T-cell (primary cell): Measurements from ENCODE around the gene FAM177A1. TPM values are rescaled to one million over a fixed set of nuclear protein-coding genes. Genes with fewer than 3 reads are reported as not detected.
A peak's percentile ranks its signal among the peaks of the same experiment; 100 is the strongest.
"Not testable (repeated sequence)": the region's sequence is repeated elsewhere in the genome, so short reads cannot be mapped to it uniquely, and the experiment has no call there.

Experiments
- ATAC-seq, 4 experiments: fragments of 200-7000 bp in 3 of 4; fragments of 150-1000 bp in 1 of 4; cut with Tn5 transposase; replicated peaks in 1 of 4; 1 replicate in 3 of 4; 2 replicates in 1 of 4; pipeline ENCODE4 v1.10.0; 2021; ENCODE audit warnings: moderate library complexity in 3 of 4, mild to moderate bottlenecking in 2 of 4, moderate number of reproducible peaks in 1 of 4
- CTCF ChIA-PET, 2 donors: fragments of 300-600 bp; sonication (Branson Sonifier 250); formaldehyde crosslinking; loops; one replicate each; lab custom pipeline; 2022; ENCODE audit warnings: antibody characterized with exemption in 2 of 2; lab: Charles Lee
- POLR2A ChIA-PET, 2 donors: fragments of 300-600 bp; sonication (Branson Sonifier 250); formaldehyde crosslinking; loops; one replicate each; lab custom pipeline; 2022; ENCODE audit warnings: antibody characterized with exemption in 2 of 2; lab: Charles Lee
- DNase-seq, 35 experiments: peaks; one replicate each; pipeline versions ENCODE4 v3.0.0 to v3.0.0-alpha.2; 2013 to 2023
- H3K27ac ChIP-seq: one replicate; pipeline ENCODE4 v1.5.1; 2013; ENCODE audit warnings: low read length
- H3K27me3 ChIP-seq, 2 experiments: replicated peaks in 1 of 2; 1 replicate in 1 of 2; 2 replicates in 1 of 2; pipeline versions ENCODE4 v1.6.1 to v1.7.0; 2013; ENCODE audit warnings: low read length in 1 of 2, mixed read lengths in 1 of 2; ENCODE audit not compliant: control insufficient read depth in 2 of 2, insufficient read depth in 2 of 2; ENCODE audit errors: extremely low read depth in 1 of 2
- H3K36me3 ChIP-seq, 2 donors: 1 replicate in 1 of 2; 2 replicates in 1 of 2; pipeline versions ENCODE4 v1.6.1 to v1.7.0; 2013; ENCODE audit warnings: low read length in 1 of 2; ENCODE audit not compliant: control insufficient read depth in 2 of 2, insufficient read depth in 1 of 2; ENCODE audit errors: extremely low read depth in 1 of 2
- H3K4me1 ChIP-seq, 2 experiments: 1 replicate in 1 of 2; 2 replicates in 1 of 2; pipeline versions ENCODE4 v1.6.1 to v1.7.0; 2013; ENCODE audit warnings: low read length in 2 of 2, mixed read lengths in 1 of 2; ENCODE audit not compliant: insufficient read depth in 2 of 2, control insufficient read depth in 1 of 2; ENCODE audit errors: extremely low read depth in 1 of 2
- H3K4me3 ChIP-seq, 2 donors: 1 replicate in 1 of 2; 2 replicates in 1 of 2; pipeline versions ENCODE4 v1.5.1 to v1.7.0; 2013; ENCODE audit warnings: mild to moderate bottlenecking in 2 of 2, low read length in 1 of 2, moderate library complexity in 1 of 2; ENCODE audit not compliant: control insufficient read depth in 1 of 2; ENCODE audit errors: extremely low read depth in 1 of 2
- H3K9me3 ChIP-seq: 2 replicates; pipeline ENCODE4 v1.7.0; 2013
- H3K27ac Mint-ChIP-seq, 2 donors: one replicate each; pipeline ENCODE4 v1.8.0; 2020 to 2021; ENCODE audit warnings: mild to moderate bottlenecking in 2 of 2, mixed read lengths in 2 of 2
- H3K27me3 Mint-ChIP-seq, 2 donors: one replicate each; pipeline ENCODE4 v1.8.0; 2021 to 2022; ENCODE audit warnings: mixed read lengths in 2 of 2
- H3K36me3 Mint-ChIP-seq: one replicate; pipeline ENCODE4 v1.8.0; 2021; ENCODE audit warnings: mixed read lengths
- H3K4me1 Mint-ChIP-seq, 3 donors: one replicate each; pipeline ENCODE4 v1.8.0; 2020 to 2022; ENCODE audit warnings: mixed read lengths in 3 of 3, mild to moderate bottlenecking in 1 of 3
- H3K4me3 Mint-ChIP-seq, 3 donors: one replicate each; pipeline ENCODE4 v1.8.0; 2020 to 2022; ENCODE audit warnings: mild to moderate bottlenecking in 3 of 3, mixed read lengths in 3 of 3, moderate library complexity in 3 of 3
- H3K9me3 Mint-ChIP-seq, 3 donors: one replicate each; pipeline ENCODE4 v1.8.0; 2020 to 2022; ENCODE audit warnings: mixed read lengths in 3 of 3
- WGBS: methylation state at CpG from one replicate; pipeline ENCODE4 v1.1.5; 2013; ENCODE audit warnings: missing lambda C conversion rate; ENCODE audit not compliant: insufficient coverage; 5-methylcytosine and 5-hydroxymethylcytosine counted together
- total RNA-seq, 35 experiments: library from RNA in 6 of 35; stranded (reverse) in 6 of 35; fragments of 120-200 nt in 1 of 35; gene quantifications; one replicate each; pipeline versions ENCODE4 v1.2.1 to v1.2.4 and lab custom pipeline; 2013 to 2026

The FAM177A1 gene
- total RNA-seq, 5 donors from 2014 or later (not counting 1 experiment from before 2014, with no cell fraction given), result 35.7 to 141 (median 38.7) TPM

- WGBS, result no CpG with 5 or more reads among the region's 4 CpGs
- no peak overlapping the region for H3K27ac ChIP-seq
- Mint-ChIP-seq H3K9me3 (no peaks in the 10 kb centered on the region), H3K4me3 (peak overlapping the region; percentile 73 to 88 (median 85)), H3K27me3 (no peaks in the 10 kb centered on the region), H3K4me1 (peaks cover 25 to 31% (median 27%) of the 10 kb centered on the region in 3 donors), H3K36me3 (peaks cover 17% of the 10 kb centered on the region), H3K27ac (peak overlapping the region; percentile 39 to 68)
- DNase-seq, result no peak
- ChIA-PET POLR2A (interaction anchor here (0.5 to 3.0 kb wide), 12 partner anchors 16 to 357 kb away, joined by 3 to 58 read pairs (median 4); partner anchors contain the start of genes SRP54 (in 2 of the 2), NFKBIA (in 1 of the 2), PPP2R3C (in 1 of the 2) and PSMA6 (in 1 of the 2)), CTCF (interaction anchor here in 1 of 2 donors (0.9 to 2.8 kb wide), 2 partner anchors 66 to 372 kb away, joined by 4 to 15 read pairs; partner anchors contain the start of gene SRP54)
- no peak overlapping the region for H3K4me3 ChIP-seq
- no peaks in the 10 kb centered on the region for H3K9me3 ChIP-seq
- H3K36me3 ChIP-seq, result peaks cover 7 to 8% of the 10 kb centered on the region in 2 donors
- ATAC-seq, result no peak
- H3K4me1 ChIP-seq, result peaks cover 4 to 12% of the 10 kb centered on the region in 2 experiments
- no peaks in the 10 kb centered on the region for H3K27me3 ChIP-seq
Observed at GRCh38 chr14:35047976-35048513, 2.0 kb downstream of the FAM177A1 start.

GRCh38 chr14:35050652-35051051 lies 4.6 kb downstream of the FAM177A1 start:
- WGBS, result 44% methylated on average over 1 of the region's 1 CpG
- Histone ChIP-seq H3K4me1 (peaks cover 2 to 12% of the 10 kb centered on the region in 2 experiments), H3K27me3 (no peaks in the 10 kb centered on the region), H3K36me3 (peaks cover 7 to 20% of the 10 kb centered on the region in 2 donors), H3K27ac (no peak overlapping the region), H3K9me3 (no peaks in the 10 kb centered on the region), H3K4me3 (no peak overlapping the region)
- peaks cover 21% of the 10 kb centered on the region for H3K36me3 Mint-ChIP-seq
- no peak overlapping the region for H3K4me3 Mint-ChIP-seq
- H3K4me1 Mint-ChIP-seq, result peaks cover 17 to 22% (median 18%) of the 10 kb centered on the region in 3 donors
- DNase-seq, result no peak
- ATAC-seq, result no peak
- ChIA-PET CTCF (interaction anchor here in 1 of 2 donors (0.6 kb wide), 1 partner anchor 61 kb away, joined by 3 read pairs; no protein-coding TSS in a partner anchor), POLR2A (interaction anchor here (0.5 to 0.7 kb wide), 6 partner anchors 9 to 241 kb away, joined by 3 to 10 read pairs (median 5); partner anchors contain the start of gene PSMA6 (in 1 of the 2))
- H3K27me3 Mint-ChIP-seq, result no peaks in the 10 kb centered on the region
- no peaks in the 10 kb centered on the region for H3K9me3 Mint-ChIP-seq
- no peak overlapping the region for H3K27ac Mint-ChIP-seq

GRCh38 chr14:35051796-35052195 lies 5.7 kb downstream of the FAM177A1 start:
- H3K27me3 Mint-ChIP-seq, result no peaks in the 10 kb centered on the region
- no peaks in the 10 kb centered on the region for H3K9me3 Mint-ChIP-seq
- ATAC-seq (no peak), DNase-seq (no peak)
- H3K36me3 Mint-ChIP-seq, result peaks cover 27% of the 10 kb centered on the region
- H3K27ac ChIP-seq, result no peak overlapping the region
- H3K4me1 ChIP-seq, result peaks cover 2 to 9% of the 10 kb centered on the region in 2 experiments
- peaks cover 15 to 22% (median 22%) of the 10 kb centered on the region in 3 donors for H3K4me1 Mint-ChIP-seq
- no peaks in the 10 kb centered on the region for H3K27me3 ChIP-seq
- no peak overlapping the region for H3K27ac Mint-ChIP-seq
- H3K4me3 Mint-ChIP-seq, result no peak overlapping the region
- ChIA-PET POLR2A (interaction anchor here in 1 of 2 donors (0.6 kb wide), 1 partner anchor 65 kb away, joined by 3 read pairs; no protein-coding TSS in a partner anchor), CTCF (no interaction called here)
- no peaks in the 10 kb centered on the region for H3K9me3 ChIP-seq
- peaks cover 7 to 23% of the 10 kb centered on the region in 2 donors for H3K36me3 ChIP-seq
- no CpG with 5 or more reads among the region's 1 CpG for WGBS
- no peak overlapping the region for H3K4me3 ChIP-seq

GRCh38 chr14:35052637-35053036 lies 6.6 kb downstream of the FAM177A1 start:
- Histone ChIP-seq H3K9me3 (no peaks in the 10 kb centered on the region), H3K36me3 (peaks cover 7 to 27% of the 10 kb centered on the region in 2 donors), H3K4me1 (peaks cover 0 to under 1% of the 10 kb centered on the region in 2 experiments), H3K4me3 (no peak overlapping the region), H3K27ac (no peak overlapping the region), H3K27me3 (no peaks in the 10 kb centered on the region)
- Mint-ChIP-seq H3K4me3 (no peak overlapping the region), H3K27me3 (no peaks in the 10 kb centered on the region), H3K9me3 (no peaks in the 10 kb centered on the region), H3K4me1 (peaks cover 10 to 23% (median 20%) of the 10 kb centered on the region in 3 donors), H3K27ac (no peak overlapping the region), H3K36me3 (peaks cover 32% of the 10 kb centered on the region)
- WGBS, result 100% methylated on average over 1 of the region's 2 CpGs
- CTCF ChIA-PET, result no interaction called here
- no peak for ATAC-seq
- DNase-seq, result no peak
- POLR2A ChIA-PET, result interaction anchor here in 1 of 2 donors (0.6 kb wide), 1 partner anchor 51 kb away, joined by 3 read pairs; no protein-coding TSS in a partner anchor

GRCh38 chr14:35061113-35061791 lies 15.2 kb downstream of the FAM177A1 start:
- WGBS, result no CpG with 5 or more reads among the region's 1 CpG
- H3K27ac Mint-ChIP-seq, H3K9me3 ChIP-seq, ATAC-seq, H3K9me3 Mint-ChIP-seq, H3K27ac ChIP-seq, DNase-seq, H3K4me3 ChIP-seq, H3K4me3 Mint-ChIP-seq, H3K27me3 Mint-ChIP-seq, H3K27me3 ChIP-seq, H3K4me1 ChIP-seq: not testable (repeated sequence)
- POLR2A ChIA-PET, result interaction anchor here (0.6 kb wide), 4 partner anchors 20 to 1035 kb away, joined by 3 to 5 read pairs (median 5); no protein-coding TSS in a partner anchor
- H3K36me3 ChIP-seq, result peaks cover 3 to 37% of the 10 kb centered on the region in 2 donors
- Mint-ChIP-seq H3K4me1 (peaks cover 5 to 19% (median 17%) of the 10 kb centered on the region in 3 donors), H3K36me3 (peaks cover 36% of the 10 kb centered on the region)
- CTCF ChIA-PET, result interaction anchor here (0.6 to 0.7 kb wide), 4 partner anchors 80 to 717 kb away, joined by 3 to 5 read pairs (median 4); no protein-coding TSS in a partner anchor

- DNase-seq, H3K27ac ChIP-seq, H3K9me3 ChIP-seq, ATAC-seq, H3K9me3 Mint-ChIP-seq, H3K27me3 ChIP-seq, H3K4me3 ChIP-seq, H3K27me3 Mint-ChIP-seq, H3K4me1 ChIP-seq, H3K27ac Mint-ChIP-seq, H3K4me1 Mint-ChIP-seq, H3K4me3 Mint-ChIP-seq: not testable (repeated sequence)
- 100% methylated on average over 1 of the region's 5 CpGs for WGBS
- POLR2A ChIA-PET, result interaction anchor here (0.6 to 1.0 kb wide), 4 partner anchors 11 to 353 kb away, joined by 4 to 9 read pairs (median 6); no protein-coding TSS in a partner anchor
- CTCF ChIA-PET, result interaction anchor here (0.6 to 0.7 kb wide), 5 partner anchors 39 to 741 kb away, joined by 3 to 7 read pairs (median 5); no protein-coding TSS in a partner anchor
- H3K36me3 ChIP-seq, result peaks cover 4 to 18% of the 10 kb centered on the region in 2 donors
- H3K36me3 Mint-ChIP-seq, result peaks cover 36% of the 10 kb centered on the region
Observed at GRCh38 chr14:35065731-35066130, 19.7 kb downstream of the FAM177A1 start.
